HepG2 (cell line): ENCODE results near the gene KLRC4. TPM values are rescaled to one million over a fixed set of nuclear protein-coding genes. Genes with fewer than 3 reads are reported as not detected.

Source experiments
- ETS1 ChIP-seq: sonication (generic); formaldehyde crosslinking; IDR thresholded peaks from 2 replicates; pipeline ENCODE4 v1.4.0; 2020; ENCODE audit warnings: missing genetic modification reagents
- IKZF5 ChIP-seq: IDR thresholded peaks from 2 replicates; pipeline ENCODE4 v1.6.1; 2018; ENCODE audit warnings: missing genetic modification reagents, mild to moderate bottlenecking, missing compliant biosample characterization
- KMT2A ChIP-seq: sonication (generic); formaldehyde crosslinking; IDR thresholded peaks from 2 replicates; pipeline ENCODE4 v1.4.0; 2020; ENCODE audit warnings: missing genetic modification reagents
- MBD4 ChIP-seq: IDR thresholded peaks from 2 replicates; pipeline ENCODE4 v1.6.1; 2012; ENCODE audit warnings: low read length, inconsistent platforms, borderline replicate concordance
- NFKBIZ ChIP-seq: IDR thresholded peaks from 2 replicates; pipeline ENCODE4 v1.6.1; 2018; ENCODE audit warnings: missing genetic modification reagents, missing compliant biosample characterization
- NKX3-1 ChIP-seq: sonication (generic); formaldehyde crosslinking; IDR thresholded peaks from 2 replicates; pipeline ENCODE4 v1.5.0; 2020; ENCODE audit warnings: missing genetic modification reagents
- POLR2AphosphoS5 ChIP-seq: IDR thresholded peaks from 2 replicates; pipeline ENCODE4 v1.6.1; 2012; ENCODE audit warnings: low read depth, low read length
- RBFOX2 ChIP-seq: fragments of 200-400 bp; formaldehyde crosslinking; IDR thresholded peaks from 2 replicates; pipeline ENCODE4 v1.6.1; 2017; ENCODE audit warnings: low read depth, mild to moderate bottlenecking, low read length
- SMAD1 ChIP-seq: sonication (generic); formaldehyde crosslinking; IDR thresholded peaks from 2 replicates; pipeline ENCODE4 v1.4.0; 2020; ENCODE audit warnings: missing genetic modification reagents, low read depth, mild to moderate bottlenecking, borderline replicate concordance
- THAP11 ChIP-seq: IDR thresholded peaks from 2 replicates; pipeline ENCODE4 v1.6.1; 2016; ENCODE audit warnings: missing biosample characterization, missing genetic modification reagents
- TP53 ChIP-seq: sonication (generic); formaldehyde crosslinking; conservative IDR thresholded peaks from 2 replicates; pipeline ENCODE4 v1.4.0; 2020; ENCODE audit warnings: missing genetic modification reagents
- TSC22D2 ChIP-seq: sonication (generic); formaldehyde crosslinking; IDR thresholded peaks from 2 replicates; pipeline ENCODE4 v1.5.1; 2020; ENCODE audit warnings: missing genetic modification reagents, mild to moderate bottlenecking, borderline replicate concordance
- ZBTB2 ChIP-seq: sonication (generic); formaldehyde crosslinking; IDR thresholded peaks from 2 replicates; pipeline ENCODE4 v1.8.0; 2022; ENCODE audit warnings: low read depth, missing genetic modification reagents
- ZNF18 ChIP-seq: sonication (generic); formaldehyde crosslinking; IDR thresholded peaks from 2 replicates; pipeline ENCODE4 v1.8.0; 2022; ENCODE audit warnings: mild to moderate bottlenecking, missing genetic modification reagents; ENCODE audit not compliant: insufficient replicate concordance
- ZNF180 ChIP-seq: sonication (generic); formaldehyde crosslinking; IDR thresholded peaks from 2 replicates; pipeline ENCODE4 v1.4.0; 2020; ENCODE audit warnings: low read depth, missing genetic modification reagents, borderline replicate concordance
- ZNF333 ChIP-seq: sonication (generic); formaldehyde crosslinking; IDR thresholded peaks from 2 replicates; pipeline ENCODE4 v1.4.0; 2020; ENCODE audit warnings: mild to moderate bottlenecking, missing genetic modification reagents, borderline replicate concordance
- ZNF512B ChIP-seq: sonication (generic); formaldehyde crosslinking; IDR thresholded peaks from 2 replicates; pipeline ENCODE4 v1.5.1; 2020; ENCODE audit warnings: missing genetic modification reagents, mild to moderate bottlenecking, borderline replicate concordance
- ZNF704 ChIP-seq: sonication (generic); formaldehyde crosslinking; IDR thresholded peaks from 2 replicates; pipeline ENCODE4 v1.8.1; 2023; ENCODE audit warnings: mild to moderate bottlenecking, inconsistent platforms, moderate library complexity, missing genetic modification reagents, borderline replicate concordance
- ZNF740 ChIP-seq: sonication (generic); formaldehyde crosslinking; IDR thresholded peaks from 2 replicates; pipeline ENCODE4 v1.4.0; 2020; ENCODE audit warnings: missing genetic modification reagents
- polyA plus RNA-seq, 8 experiments: library from polyadenylated mRNA; depleted of rRNA in 3 of 8; stranded (reverse) in 7 of 8; unstranded in 1 of 8; fragments of >200 nt; fragmentation: Illumina TruSeq in 4 of 8; extraction: Trizol in 4 of 8; gene quantifications; 2 replicates each; pipeline versions ENCODE4 v1.2.1 to v1.2.3, GENCODE V29; 2011 to 2016; ENCODE audit warnings: low read depth in 4 of 8, missing spikeins in 1 of 8, mixed read lengths in 1 of 8; ENCODE audit not compliant: insufficient read depth in 1 of 8
- total RNA-seq, 5 experiments: library from RNA; depleted of rRNA; stranded (reverse); fragments of >200 nt; fragmentation: Illumina TruSeq; extraction: Trizol; gene quantifications; 2 replicates each; pipeline ENCODE4 v1.2.3, GENCODE V29; 2016; ENCODE audit warnings: low read depth in 1 of 5

Gene KLRC4
- total and polyA plus RNA-seq, 2 of the 13 experiments (the other 11 are each of a cell fraction or from before 2014, with no cell fraction given): 0.09 TPM; not detected in 1

- TF ChIP-seq ZNF512B (no peak), RBFOX2 (no peak), NFKBIZ (CRISPR knock-in tag) (no peak), ZNF704 (CRISPR knock-in tag) (no peak), KMT2A (CRISPR knock-in tag) (no peak), SMAD1 (CRISPR knock-in tag) (no peak), TSC22D2 (CRISPR knock-in tag) (no peak), ZNF333 (CRISPR knock-in tag) (no peak), IKZF5 (CRISPR knock-in tag) (no peak), ZNF180 (no peak), NKX3-1 (CRISPR knock-in tag) (no peak), MBD4 (no peak), ZNF740 (no peak), ETS1 (CRISPR knock-in tag) (no peak), ZNF18 (CRISPR knock-in tag) (no peak), POLR2AphosphoS5 (no peak), ZBTB2 (CRISPR knock-in tag) (no peak), THAP11 (no peak), TP53 (no peak)
Measured at GRCh38 chr12:10395390-10395998, 14.1 kb downstream of the KLRC4 start (continued).
